HPDE6-E6E7 (cell line): ENCODE results near the gene VRK1.
A peak's percentile ranks its signal among the peaks of the same experiment; 100 is the strongest.

Source experiments
- DNase-seq: peaks from one replicate; pipeline ENCODE4 v3.0.0; 2011; ENCODE audit warnings: missing footprints; ENCODE audit errors: extremely low spot score

The VRK1 gene

GRCh38 chr14:96823652-96824051 lies 26.5 kb downstream of the VRK1 start:
- DNase-seq: no peak

- DNase-seq: peak; percentile 35
Measured at GRCh38 chr14:96824283-96824682, 27.1 kb downstream of the VRK1 start.

- no peak for DNase-seq
Measured at GRCh38 chr14:96826818-96827217, 29.6 kb downstream of the VRK1 start.

GRCh38 chr14:96827290-96827689 lies 30.1 kb downstream of the VRK1 start:
- no peak for DNase-seq

GRCh38 chr14:96829791-96830190 lies 32.6 kb downstream of the VRK1 start:
- no peak for DNase-seq

GRCh38 chr14:96830946-96831345 lies 33.8 kb downstream of the VRK1 start:
- no peak for DNase-seq

GRCh38 chr14:96832351-96832750 lies 35.2 kb downstream of the VRK1 start:
- no peak for DNase-seq

GRCh38 chr14:96838449-96838848 lies 41.3 kb downstream of the VRK1 start:
- DNase-seq: no peak

GRCh38 chr14:96839251-96839650 lies 42.1 kb downstream of the VRK1 start:
- DNase-seq: no peak

- no peak for DNase-seq
Measured at GRCh38 chr14:96843137-96843536, 46.0 kb downstream of the VRK1 start.

GRCh38 chr14:96844857-96845570 lies 47.8 kb downstream of the VRK1 start:
- DNase-seq: no peak

GRCh38 chr14:96847451-96847850 lies 50.3 kb downstream of the VRK1 start:
- DNase-seq: no peak

- no peak for DNase-seq
Measured at GRCh38 chr14:96848011-96848410, 50.8 kb downstream of the VRK1 start.

- no peak for DNase-seq
Measured at GRCh38 chr14:96849733-96850132, 52.6 kb downstream of the VRK1 start.

GRCh38 chr14:96851694-96852381 lies 54.7 kb downstream of the VRK1 start:
- DNase-seq: no peak

- DNase-seq: peak; percentile 3
Measured at GRCh38 chr14:96852823-96853422, 55.7 kb downstream of the VRK1 start.

GRCh38 chr14:96858643-96859042 lies 61.5 kb downstream of the VRK1 start:
- DNase-seq: no peak

GRCh38 chr14:96861568-96862310 lies 64.6 kb downstream of the VRK1 start:
- no peak for DNase-seq

GRCh38 chr14:96863327-96863985 lies 66.3 kb downstream of the VRK1 start:
- no peak for DNase-seq

GRCh38 chr14:96863986-96864330 lies 66.8 kb downstream of the VRK1 start:
- DNase-seq: no peak

- DNase-seq: no peak
Measured at GRCh38 chr14:96867634-96868033, 70.5 kb downstream of the VRK1 start.

- no peak for DNase-seq
Measured at GRCh38 chr14:96874127-96874526, 76.9 kb downstream of the VRK1 start.
